AG20443 (cell line): ENCODE results near the gene MED15.

Source experiments
- DNase-seq: peaks from one replicate; pipeline ENCODE4 v3.0.0; 2012; ENCODE audit warnings: low spot score, mixed read lengths

The MED15 gene

GRCh38 chr22:20571531-20572007 is 64.2 kb downstream of the MED15 start:
- DNase-seq, result peak; percentile 54

DNA sequence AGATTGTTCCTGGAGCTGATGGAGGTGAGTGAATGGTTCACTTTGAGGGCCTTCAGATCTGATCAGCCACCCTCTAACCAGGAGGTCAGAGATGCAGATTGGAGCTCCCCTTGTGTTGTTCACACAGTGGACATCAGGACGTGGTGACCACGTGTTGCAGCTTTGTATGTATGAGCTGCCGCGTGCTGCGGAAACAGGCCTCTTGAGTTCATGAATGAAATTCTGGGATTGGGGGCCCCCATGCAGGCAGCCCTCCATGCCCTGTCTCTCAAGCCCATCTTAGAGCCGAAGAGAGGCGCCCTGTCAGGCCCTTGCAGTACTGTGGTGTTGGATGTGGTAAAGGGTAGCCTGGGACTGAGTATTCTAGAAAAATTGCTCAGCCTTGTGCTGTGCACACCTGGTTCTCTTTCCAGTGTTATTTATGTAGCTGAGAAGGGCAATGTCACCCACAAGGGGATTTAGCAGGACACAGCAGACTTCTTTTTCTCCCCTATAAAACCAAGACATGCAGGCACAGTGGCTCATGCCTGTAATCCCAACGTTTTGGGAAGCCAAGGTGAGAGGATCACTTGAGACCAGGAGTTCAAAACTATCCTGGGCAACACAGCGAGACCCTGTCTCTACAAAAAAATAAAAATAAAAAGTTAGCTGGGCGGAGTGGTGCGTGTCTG is 64.9 kb downstream of the MED15 start:
- DNase-seq, result no peak

- no peak for DNase-seq
Observed at GRCh38 chr22:20573176-20573832, 65.9 kb downstream of the MED15 start.

- no peak for DNase-seq
Observed at GRCh38 chr22:20573833-20574615, 66.6 kb downstream of the MED15 start.

DNA sequence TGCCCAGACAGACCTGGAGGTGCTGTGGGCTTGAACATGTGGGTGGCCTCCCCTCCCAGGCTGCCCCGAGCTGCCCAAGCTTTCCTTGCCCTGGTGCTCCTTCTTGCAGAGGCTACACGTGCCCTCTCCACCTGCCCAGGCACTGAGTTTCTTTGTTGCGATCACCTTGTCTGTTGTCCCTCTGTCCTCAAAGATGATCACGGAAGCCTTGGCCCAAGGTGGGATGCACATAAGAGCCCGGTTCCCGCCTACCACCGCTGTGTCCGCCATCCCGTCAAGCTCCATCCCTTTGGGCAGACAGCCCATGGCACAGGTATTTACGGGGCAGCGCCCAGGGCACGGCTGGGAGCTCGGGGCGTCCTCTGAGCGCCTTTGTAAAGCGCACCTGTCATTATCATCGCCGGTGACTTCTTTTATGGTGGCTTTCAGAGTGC is 67.5 kb downstream of the MED15 start:
- DNase-seq, result no peak

DNA sequence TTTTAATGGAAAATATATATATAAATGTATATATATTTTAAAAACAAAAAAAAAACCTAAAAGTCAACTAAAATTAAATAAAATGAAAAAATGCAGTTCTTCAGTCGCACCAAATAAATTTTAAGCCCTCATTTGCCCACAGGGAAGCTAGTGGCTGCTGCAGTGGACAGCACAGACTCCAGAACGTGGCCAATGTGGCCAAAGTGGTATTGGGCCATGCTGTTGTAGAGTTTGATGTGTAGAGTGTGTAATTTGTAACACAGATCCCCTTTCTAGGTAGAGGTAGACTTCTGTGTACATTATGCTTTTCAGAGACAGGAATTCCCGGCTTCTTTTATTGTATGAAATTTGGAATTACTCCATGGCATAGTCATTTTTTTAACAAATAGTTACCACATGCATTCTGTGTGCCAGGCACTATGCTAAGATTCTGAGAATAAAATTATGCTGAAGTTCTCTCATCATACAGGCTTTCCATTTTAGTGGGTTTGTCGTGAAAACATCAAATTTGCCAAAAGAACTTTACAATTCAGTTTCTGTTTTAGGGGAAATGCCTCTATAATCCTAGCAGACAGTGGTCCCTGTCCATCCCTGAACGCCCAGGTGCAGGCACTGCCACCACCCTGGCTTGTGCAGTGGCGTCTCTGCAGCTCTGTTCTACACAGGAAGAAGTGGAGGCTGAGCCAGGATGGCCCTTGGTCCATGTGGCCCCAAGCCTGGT is 68.5 kb downstream of the MED15 start:
- DNase-seq, result no peak

DNA sequence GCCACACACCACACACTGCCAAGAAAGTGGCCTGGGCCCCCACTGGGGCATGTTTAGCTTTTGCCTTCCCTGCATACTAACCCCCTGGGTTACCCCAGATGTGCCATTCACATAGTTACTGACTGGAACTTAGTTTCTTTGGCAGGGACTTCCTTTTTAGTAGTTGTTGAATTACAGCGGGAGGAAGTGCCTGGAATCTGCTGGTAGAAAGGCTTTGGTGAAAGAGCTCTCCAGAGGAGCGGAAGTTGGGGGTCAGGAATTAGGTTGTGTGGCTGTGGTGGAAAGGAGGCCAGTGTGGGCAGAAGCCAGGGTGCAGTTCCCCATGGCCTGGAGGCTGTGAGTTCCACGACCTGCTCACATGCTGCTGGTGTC is 69.0 kb downstream of the MED15 start:
- DNase-seq, result no peak

GRCh38 chr22:20577045-20577444 is 69.6 kb downstream of the MED15 start:
- no peak for DNase-seq

- peak; percentile 48 for DNase-seq
Observed at GRCh38 chr22:20577549-20577975, 70.2 kb downstream of the MED15 start.

- DNase-seq, result no peak
Observed at GRCh38 chr22:20578192-20578591, 70.8 kb downstream of the MED15 start.

DNA sequence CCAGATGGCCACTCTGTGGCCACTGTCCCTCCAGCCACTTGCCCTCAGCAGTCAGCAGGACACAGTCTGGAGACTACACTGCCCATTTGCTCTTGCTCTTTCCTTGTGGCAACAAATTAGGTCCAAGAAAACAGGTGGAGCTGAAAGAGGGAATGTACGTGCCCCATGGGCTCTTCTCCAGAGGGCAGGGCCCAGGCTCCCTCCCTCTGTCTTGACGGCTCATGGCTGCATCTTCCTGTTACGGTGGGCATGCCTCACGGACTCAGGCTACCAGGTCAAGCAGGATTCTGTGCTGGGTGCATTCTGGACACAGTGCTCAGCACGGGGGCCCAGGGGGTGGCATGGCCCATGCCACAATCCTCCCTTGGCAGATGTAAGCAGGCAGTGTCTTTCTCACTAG is 71.3 kb downstream of the MED15 start:
- DNase-seq, result no peak

GRCh38 chr22:20579273-20580120 is 72.1 kb downstream of the MED15 start:
- DNase-seq, result no peak

- no peak for DNase-seq
Observed at GRCh38 chr22:20580179-20580578, 72.8 kb downstream of the MED15 start.

GRCh38 chr22:20580611-20581502 is 73.4 kb downstream of the MED15 start:
- DNase-seq, result no peak

DNA sequence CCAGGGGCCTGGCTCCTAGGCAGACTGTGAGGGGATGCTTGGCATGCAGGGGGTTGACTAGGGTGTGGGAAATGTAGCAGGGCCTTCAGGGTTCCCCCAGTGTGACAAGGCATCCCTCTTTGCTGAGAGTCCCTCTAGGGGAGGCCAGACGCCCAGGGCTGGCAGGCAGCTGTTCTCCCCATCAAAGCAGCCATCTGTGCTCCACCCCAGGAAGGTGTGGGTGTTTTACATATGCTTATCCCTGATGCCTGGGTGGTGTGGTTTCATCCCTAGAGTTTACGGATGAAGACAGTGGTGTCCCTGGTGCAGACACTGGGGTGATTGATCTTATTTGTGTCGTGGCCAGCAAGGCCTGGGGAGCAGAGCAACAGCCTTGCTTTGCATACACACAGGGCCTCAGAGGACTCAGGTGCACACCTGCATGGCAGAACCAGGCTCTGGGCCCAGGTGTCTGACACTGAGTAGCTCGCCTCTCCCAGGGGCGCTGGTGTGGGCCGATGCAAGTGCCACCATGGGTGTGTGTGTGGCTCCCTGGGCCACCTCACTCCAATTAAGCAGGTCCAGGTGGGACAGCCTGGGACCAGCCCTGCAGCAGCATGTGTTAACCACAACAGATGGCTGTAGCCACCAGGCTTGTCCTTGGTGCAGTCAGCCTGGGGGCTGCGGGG is 74.2 kb downstream of the MED15 start:
- no peak for DNase-seq

- no peak for DNase-seq
Observed at GRCh38 chr22:20582171-20582511, 74.7 kb downstream of the MED15 start.

- no peak for DNase-seq
Observed at GRCh38 chr22:20582520-20583361, 75.3 kb downstream of the MED15 start.

- DNase-seq, result no peak
Observed at GRCh38 chr22:20583471-20583922, 76.1 kb downstream of the MED15 start.
